Measurements from ENCODE around the gene BMI1.

BMI1 gene

DNA sequence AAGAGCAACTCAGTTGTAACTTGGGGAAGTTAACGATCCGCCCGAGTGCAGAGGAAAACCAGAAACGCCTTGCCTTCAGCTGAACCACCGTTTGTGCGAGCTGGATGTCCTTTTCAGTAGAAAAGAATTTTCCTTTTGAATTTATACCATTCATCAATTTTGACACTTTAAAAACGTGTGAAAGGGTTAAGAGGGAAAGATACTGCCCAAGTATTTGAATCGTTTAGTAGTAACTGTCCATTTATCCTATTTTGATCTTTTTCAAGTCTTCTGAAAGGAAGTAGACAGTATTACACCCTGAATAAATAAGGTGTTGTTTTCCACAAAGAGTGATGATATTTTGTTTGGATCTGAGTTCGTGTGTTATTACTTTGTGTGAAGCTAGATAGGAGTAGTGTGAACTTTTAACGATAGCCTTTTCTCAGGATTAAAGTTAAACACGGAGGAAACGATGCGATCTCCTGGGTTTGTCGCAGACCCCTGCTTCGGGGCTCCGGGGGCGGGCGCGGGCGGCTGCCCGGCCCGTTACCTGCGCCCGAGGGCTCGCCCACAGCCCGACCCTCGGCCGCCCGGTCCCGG is 830 bp upstream of the BMI1 start:
- no peak for DNase-seq

DNA sequence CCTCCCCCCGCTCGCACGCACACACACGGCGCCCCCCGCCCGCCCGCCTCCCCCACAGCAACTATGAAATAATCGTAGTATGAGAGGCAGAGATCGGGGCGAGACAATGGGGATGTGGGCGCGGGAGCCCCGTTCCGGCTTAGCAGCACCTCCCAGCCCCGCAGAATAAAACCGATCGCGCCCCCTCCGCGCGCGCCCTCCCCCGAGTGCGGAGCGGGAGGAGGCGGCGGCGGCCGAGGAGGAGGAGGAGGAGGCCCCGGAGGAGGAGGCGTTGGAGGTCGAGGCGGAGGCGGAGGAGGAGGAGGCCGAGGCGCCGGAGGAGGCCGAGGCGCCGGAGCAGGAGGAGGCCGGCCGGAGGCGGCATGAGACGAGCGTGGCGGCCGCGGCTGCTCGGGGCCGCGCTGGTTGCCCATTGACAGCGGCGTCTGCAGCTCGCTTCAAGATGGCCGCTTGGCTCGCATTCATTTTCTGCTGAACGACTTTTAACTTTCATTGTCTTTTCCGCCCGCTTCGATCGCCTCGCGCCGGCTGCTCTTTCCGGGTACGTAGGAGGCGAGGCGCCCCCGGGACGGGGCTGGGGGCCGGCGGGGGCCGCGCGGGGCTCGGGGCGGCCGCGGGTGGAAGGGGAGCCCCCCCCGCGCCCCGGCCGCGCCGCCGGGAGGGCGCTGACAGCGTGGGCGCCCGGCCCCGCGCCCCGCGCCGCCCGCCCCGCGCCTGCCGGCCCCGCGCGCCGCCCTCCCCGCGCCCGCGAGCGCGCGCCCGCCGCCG is 441 bp downstream of the BMI1 start:
- no peak for DNase-seq

DNA sequence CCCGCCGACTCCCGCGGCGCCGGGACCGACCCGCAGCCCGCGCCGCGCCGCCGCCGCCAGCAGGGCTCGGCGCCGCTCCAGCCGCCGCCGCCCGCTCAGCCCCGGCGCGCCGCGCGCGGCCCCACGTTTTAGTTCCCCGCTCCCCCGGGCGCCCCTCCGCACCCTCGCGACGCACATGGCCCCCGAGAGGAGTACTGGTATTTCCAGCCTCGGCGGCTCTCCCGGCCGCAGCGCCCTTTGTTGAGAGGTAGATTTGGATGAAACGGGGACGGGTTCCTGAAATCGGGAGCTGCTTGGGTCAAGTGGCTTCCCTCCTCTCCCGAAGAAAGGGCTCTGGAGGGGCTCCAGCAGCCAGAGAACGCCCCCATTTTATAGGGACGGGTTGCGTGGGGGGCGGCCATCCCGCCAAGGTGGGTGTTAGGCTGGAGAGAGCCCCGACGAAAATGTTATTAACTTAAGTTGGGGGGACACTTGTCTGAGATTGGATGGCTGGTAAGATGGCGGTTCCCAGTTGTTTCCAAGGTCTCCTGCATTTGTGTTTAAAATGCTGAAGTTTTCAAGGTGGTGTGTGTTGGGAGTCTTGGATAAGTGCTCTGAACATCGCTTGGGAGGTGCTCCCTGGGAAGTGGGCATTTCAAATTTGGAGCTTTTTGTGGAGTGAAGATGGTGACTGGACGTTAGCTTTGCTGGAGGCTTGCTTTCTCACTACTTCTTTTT is 1.2 kb downstream of the BMI1 start:
- DNase-seq: no peak

DNA sequence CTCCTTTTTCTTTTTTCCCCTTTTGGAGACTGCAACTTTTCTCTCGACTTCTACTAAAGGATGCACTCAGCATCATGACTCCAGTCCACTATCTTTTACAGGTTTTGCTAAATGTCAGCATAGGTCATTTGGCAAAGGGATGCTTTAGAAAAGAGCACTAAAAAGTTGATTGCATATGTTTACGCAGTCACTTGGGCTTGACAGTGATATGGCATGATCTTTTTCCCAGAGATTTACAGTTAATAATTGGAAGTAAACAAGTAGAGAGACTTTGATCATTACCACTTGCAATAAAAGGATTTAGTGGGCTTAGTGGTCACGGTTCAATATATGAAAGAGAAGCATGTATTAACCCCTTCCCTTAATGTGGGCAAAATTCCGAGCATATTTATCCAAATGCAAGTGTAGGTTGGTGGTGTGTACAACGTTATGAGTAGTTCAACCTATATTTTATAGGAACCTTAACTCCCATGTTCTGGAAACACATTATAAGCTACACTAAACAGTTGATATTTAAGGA is 1.8 kb downstream of the BMI1 start:
- no peak for DNase-seq

DNA sequence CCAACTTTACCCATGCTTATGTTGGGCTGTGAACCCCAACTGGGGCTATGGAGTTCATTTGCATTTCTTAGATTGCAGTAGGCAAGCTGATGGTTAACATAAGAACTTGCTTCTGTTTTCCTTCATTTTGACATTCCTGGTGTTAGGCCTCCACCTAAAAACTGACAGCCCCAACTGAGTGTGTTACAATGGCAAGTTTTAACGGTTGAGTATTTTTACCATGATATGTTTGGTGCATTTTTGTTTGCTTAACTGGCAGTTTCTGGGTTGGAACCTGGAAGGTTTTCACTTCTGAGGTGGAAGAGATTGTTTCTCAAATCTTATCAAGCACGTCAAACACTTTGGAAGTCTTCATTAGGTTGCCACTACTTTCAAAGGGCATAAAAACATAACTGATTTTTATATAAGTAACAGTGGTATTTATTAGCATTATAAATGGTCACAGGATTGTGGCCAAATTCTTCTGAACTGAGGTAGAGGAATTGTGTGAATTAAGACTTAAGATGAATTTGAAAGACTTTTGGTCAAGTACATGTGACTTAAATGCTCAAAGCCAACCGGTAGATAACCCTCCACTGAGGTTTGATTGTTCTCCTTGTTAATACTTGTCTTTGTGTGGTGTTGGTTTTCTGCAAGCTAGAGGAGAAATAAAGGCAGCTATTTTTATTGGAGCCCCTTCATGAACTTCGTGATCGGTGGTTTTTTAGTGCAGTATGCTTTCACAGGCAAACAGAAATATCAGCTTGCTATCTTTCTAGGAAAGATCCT is 2.8 kb downstream of the BMI1 start:
- no peak for DNase-seq

DNA sequence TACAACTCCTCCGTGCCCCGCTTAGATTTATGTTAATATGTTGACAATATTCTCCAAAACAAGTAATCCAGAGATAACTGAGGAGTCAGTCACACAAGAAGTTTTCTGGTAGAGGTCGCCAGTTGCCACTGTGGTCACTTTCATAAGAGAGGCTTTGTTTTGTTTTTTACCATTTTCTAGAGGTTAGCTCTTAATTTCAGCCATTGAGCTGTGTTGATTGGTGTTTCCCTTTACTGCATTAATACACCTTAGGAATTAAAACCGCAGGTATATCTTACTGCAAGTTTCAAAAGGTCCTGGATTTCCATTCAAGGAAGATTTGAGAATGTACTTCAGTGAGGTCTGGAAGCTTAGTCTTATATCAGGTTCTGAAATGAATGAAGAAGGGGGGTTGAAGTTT is 3.5 kb downstream of the BMI1 start:
- no peak for DNase-seq

DNA sequence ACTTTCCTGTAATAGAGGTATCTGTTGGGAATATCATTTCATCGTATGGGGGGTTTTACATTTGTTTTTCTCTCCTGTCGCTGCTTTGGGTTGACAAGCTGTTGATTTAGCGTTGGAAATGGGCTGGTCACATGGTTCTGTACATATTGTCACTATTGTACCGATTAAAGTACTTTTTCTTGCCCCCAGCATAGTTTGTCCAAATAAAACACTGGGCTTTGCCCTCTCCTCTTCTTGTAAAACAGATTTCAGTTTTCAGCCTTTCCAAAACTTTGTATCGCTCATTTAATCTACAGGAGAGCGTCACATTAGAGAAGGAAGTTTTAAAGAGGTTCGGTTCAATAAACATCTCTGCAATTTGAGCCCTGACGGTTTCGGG is 4.0 kb downstream of the BMI1 start:
- DNase-seq: no peak

DNA sequence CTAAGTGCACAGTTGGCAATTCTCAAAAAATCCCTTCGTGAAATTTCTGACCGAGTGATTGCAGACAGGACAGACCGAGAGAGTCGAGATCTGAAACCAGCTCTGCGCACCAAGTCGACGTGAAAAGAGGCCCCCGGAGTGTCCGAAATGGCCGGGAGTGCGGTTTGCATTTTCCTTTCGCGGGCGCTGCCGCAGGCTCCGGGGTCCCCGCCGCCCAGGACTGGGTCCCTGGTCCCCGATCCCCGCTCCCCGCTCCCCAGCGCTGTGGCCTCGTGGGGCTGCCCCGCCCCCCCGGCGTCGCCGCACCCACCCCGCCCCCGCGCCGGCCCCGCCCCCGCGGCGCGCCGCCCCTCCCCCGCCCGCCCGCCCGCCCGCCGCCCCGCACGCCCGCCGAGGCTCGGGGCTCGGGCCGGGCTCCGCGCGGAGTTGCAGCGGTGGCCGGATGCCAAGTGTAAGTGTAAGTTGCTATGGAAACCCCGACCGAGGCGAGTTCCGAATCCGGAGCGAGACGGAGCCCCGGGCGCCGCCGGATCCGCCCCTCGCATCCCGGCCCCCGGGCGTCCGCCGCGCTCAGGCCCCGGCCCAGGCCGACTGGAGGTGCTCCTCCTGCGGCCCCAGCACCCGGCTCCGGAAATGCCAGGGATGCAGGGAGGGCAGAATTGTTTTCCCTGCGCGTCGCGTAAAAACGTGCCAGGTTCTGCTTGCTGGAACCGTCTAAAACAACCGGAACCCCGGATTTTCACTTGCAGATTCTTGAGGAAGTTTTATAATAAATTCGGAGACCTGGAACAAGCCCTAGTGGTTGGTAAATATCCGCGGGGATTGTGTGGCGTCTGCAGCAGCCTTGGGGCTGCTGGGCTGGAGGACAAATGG is 4.6 kb downstream of the BMI1 start:
- DNase-seq: peak; percentile 52

DNA sequence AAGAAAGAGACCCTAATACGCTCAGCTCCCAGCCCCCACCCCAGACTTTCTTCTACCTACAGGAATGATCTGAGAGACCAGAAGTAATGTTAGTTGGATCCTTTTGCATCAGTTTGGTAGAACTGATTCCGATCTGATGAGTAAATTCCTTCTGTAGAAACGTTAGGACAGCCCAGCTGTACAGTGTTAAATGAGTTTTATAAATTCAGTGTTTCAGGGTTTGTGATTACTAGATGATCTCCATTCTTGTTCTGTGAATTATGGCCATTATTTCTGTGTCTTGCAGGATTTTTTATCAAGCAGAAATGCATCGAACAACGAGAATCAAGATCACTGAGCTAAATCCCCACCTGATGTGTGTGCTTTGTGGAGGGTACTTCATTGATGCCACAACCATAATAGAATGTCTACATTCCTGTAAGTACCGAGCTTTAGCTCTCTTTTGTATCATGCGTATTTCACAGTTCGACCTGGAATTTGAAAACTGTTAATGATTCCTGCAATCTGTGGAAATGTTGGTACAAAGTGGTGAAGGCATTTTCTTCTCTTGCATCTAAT is 5.3 kb downstream of the BMI1 start:
- DNase-seq: no peak

DNA sequence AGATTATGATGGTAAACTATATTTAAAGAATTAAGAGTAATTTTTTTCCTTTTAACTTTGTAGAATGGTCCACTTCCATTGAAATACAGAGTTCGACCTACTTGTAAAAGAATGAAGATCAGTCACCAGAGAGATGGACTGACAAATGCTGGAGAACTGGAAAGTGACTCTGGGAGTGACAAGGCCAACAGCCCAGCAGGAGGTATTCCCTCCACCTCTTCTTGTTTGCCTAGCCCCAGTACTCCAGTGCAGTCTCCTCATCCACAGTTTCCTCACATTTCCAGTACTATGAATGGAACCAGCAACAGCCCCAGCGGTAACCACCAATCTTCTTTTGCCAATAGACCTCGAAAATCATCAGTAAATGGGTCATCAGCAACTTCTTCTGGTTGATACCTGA is 8.3 kb downstream of the BMI1 start:
- no peak for DNase-seq

DNA sequence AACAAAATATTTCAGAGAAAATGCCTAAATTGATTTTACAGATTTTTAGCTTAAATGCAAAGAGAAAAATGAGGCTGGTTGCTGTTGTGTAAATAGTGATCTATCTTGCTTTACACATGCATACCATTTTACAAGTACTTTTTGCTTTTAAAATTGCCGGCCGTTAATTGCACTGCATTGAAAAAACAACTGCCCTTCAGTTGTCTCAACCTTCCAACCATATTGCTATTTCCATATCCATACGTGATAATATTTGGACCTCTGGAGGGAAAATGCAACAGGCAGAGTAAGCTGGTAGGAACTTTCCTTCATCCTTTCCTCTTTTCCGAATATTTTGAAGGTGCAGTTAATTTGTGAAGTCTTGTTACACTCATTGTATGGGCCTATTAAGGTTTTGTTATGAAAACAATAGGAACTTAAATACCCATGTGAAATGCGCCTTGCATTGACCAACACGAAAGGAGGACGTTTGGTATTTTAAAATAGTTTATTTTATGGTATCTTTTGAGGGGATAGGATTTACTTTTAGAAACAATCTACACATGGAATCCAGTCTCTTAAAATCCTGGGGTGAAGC is 11.3 kb downstream of the BMI1 start:
- DNase-seq: no peak

DNA sequence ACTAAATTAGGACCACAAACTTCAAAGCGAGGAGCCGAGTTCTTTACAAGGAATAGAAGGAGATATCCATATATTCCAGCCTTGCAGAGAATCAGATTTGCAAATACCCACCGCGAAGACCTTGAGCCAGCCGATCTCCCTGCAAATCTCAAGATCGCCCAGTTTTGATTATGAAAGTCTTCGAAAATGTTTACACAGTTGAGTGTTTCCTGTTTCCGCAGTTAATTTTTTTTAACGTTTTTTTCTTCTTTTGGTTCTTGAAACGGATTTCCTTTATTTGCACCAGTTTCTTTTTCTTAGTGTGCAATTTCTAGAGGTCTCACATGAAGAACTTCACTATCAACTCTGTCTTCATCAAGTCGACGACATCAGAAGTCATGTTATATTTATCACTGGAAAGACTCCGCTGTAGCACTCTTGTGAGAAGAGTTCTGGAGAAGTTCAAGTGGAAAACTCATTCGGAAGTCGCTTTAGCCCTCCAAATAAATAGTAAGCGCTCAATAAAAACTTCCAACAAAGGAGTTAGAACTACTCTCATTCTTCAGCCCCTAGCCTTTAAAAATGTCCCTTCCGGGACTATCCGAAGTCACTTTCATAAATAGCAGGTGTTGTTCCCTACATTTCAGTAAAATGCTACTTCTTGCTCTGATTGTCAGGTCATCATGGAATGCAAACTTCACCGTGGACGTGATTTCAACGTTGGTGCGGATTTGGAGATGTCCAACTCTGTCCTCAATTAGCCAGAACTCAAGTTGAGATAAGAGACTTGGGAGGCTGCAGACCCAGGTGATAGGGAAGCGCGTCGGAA is 12.5 kb downstream of the BMI1 start:
- no peak for DNase-seq

DNA sequence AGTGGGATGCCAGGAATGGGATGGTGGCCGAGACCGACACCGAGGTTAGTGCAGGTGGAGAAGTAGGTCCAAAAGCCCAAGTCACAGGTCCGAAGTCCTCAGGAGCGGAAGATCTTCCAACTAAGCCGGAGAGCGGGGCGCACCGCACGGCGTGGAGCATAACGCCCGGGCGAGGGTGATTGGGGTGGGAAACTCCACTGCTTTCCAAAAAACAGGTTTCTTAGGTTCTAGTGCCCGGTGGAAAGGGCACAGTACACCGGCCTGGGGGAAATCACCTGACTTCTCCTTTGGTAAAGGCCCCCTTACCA is 13.0 kb downstream of the BMI1 start:
- no peak for DNase-seq

DNA sequence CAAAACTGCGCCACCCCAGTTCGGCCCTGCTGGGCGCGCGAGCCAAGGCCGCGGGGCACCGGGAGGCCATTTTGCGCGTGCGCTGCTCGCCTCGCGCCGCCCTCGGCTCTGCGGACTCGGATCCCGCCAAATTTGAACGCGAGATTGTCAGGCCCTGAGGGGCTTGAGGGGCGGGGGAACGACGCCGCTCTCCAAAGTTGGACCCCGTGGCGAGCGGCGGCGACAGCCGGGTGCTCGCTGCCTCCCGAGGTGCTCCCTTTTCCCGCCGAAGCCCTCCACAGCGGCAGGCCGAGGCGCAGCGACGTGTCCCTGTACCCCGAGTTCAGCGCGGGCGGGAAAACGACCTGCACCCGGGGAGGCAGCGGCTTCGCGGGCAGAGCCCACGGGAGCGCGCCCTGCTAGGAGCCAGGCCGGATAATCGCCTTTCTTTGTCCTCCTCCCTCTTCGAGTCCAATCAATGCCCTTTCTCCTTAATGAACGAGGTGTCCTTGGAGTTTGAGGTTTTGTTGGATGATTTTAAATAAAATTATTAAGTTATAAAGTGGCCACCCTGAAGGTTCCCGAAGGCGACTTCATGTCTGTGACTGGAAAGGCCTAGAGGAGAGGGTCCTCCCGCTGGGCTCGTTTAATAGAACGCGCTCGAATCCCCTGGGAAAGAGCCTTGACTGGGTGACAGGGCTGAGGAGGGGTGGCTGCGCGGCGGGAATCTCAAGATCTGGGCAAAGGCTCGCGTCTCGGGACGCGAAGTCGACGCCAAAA is 13.7 kb downstream of the BMI1 start:
- no peak for DNase-seq

DNA sequence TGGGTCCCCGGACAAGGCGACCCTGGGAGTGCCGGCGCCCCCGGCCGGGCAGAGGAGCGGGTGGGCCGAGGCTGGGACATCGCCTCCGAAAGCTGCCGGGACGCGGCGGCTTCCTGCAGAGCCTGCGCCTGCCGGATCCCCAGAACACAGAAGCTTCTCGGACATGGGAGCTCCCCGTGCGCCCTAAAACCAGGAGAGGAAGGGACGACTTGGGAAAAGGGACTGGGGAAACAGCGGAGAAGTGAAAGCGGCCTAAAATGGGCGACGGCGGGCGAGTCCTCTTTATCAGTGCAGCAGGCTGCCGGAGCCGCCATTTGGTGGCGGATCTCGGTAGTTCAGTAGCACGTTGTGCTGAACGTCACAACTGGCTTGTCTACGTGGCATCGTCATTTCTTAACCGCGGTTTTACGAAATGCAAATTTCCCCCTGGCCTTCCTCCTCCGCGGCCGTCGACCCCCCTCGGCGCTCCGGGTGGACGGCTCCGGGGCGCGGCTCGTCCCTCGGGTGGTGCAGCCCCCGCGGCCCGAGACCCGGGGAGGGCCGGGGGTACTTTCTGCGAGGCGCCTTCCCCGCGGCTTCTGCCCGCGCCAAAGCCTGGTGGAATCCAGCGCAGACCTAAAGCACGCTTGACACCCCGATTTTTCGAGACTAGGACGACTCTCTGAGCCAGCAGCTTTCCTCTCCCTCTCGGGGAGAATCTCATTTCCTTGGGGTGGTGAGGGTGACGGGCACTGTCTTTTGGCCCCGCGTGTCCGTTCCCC is 14.5 kb downstream of the BMI1 start:
- no peak for DNase-seq

DNA sequence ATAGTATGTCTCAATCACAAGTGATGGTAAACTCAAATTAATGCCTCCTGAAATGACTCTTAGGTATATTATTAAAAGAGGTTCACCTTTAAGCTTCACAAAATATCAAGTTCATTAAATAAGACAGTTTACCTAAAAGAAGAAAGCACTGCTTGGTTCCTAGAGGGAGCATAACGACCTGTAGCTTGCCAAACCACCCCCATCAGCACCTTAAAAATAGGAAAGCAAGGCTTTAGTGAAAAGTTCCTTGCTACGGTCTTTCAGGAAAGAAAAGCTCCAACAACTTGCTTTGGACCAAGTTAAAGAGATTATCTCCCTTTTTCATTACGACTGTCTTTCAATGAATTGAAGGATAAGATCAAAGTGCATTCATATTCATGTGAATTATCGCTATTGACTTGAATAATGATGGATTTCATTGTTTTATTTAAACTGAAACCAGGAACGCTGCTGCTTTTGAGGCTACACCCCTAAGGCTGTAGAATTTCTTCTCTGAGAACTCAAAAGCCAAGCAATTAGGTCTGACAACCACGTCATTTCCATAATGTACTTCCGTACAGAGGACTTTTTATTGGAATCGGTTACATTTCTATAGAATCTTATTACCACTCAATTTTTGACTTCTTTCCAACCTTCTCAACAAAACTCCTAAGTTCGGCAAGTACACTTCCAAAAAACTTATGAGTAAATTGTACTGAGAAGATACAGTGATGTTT is 17.4 kb downstream of the BMI1 start:
- DNase-seq: no peak

DNA sequence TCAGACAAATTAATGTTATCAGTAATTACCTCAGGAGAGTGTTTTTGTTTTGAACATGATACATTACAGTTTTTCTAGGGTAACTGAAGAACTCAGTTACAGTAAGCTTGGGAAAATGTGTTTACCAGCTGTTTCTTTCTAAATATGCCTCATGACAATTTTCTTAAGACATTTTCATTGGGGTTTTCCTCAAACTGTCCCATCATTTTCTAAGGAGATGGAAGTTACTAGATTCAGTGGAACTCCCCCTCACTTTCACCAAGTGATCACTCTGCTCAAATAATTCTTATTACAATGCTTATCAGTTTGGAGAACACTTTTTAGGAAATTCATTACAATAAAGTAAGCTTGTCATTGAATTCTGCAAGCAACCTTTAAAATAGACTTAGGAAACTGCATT is 18.0 kb downstream of the BMI1 start:
- no peak for DNase-seq

DNA sequence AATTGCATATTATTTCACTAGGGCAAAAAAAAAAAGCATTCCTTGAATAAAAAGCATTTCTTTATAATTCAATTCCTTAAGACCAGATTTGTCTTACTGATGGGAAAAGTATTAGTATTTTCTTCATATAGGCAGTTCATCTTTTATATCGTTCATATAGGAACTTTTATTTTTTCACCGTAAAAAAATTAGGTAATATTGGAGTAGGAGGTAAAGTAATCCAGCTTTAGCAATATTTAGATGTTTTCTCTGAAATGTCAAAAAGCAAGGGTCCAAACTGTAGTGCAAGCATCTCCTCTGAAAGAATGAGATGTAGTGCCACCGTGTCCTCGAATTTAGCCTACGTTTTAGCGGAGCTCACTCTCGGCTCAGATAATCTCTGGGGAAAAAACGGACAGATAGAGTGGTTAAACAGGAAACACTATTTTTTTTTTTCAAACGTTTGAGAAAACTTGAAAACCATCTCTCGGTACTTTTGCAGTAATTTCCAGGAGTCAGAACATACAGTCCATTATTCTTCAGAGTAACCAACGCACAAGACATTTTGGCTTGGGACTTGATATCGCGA is 18.9 kb downstream of the BMI1 start:
- DNase-seq: no peak
